Midbrain (tissue), 1 donor: ENCODE results near the gene SPAG16.

ENCODE experiments used
- DNase-seq: peaks from one replicate; lab custom pipeline; 2025; lab: John Stamatoyannopoulos, UW

Gene SPAG16

GRCh38 chr2:214386720-214387119 lies 1102.5 kb downstream of the SPAG16 start:
- no peak for DNase-seq

- DNase-seq: no peak
Observed at GRCh38 chr2:214389334-214389733, 1105.1 kb downstream of the SPAG16 start.

DNA sequence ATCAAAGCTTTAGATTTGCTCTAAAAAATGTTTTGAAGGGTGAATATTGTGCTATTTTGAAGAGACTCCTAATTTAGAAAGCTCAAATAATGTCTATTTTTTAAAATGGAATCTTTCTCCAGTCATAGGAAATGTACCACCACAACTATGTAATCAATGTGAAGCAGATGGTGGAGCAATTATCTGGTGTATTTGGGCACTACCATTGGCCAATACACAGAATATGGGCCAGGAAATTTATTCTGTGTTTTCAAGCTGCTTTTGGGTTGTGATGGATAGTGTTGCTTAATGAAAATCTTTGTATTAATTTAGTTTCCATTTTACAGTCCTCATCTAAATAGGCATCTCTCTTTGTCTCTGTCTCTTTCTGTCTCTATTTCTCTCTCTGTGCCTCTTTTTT lies 1109.5 kb downstream of the SPAG16 start:
- no peak for DNase-seq

DNA sequence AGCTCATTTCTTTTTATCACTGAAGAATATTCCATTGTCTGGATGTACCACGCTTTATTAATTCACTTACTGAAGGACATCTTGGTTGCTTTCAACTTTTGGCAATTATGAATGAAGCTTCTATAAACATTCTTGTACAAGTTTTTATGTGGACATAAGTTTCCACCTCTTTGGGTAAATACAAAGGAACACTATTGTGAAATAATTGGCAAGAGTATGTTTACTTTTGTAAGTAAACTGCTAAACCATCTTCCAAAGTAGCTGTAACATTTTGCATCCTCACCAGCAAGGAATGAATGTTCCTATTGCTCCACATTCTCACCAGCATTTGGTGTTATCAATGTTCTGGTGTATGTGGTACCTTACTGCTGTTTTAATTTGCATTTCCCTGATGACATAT lies 1110.8 kb downstream of the SPAG16 start:
- no peak for DNase-seq

DNA sequence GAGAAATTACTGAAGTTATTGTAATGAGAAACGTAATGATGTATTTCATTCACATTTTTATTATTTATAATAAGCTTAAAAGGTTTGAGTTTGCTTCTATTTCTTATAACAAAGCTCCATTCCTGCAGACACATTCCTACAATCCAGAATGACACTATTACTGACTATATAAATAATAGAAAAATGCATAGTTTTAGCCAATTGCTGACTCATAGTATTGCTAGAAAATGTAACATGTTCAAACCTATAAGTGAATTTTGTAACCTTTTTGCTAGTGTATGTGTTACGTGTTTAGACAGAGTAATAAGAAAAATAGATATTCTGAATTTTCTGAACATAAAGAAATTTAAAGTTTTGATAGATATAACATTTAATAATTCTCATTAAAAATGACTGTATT lies 1117.3 kb downstream of the SPAG16 start:
- no peak for DNase-seq

DNA sequence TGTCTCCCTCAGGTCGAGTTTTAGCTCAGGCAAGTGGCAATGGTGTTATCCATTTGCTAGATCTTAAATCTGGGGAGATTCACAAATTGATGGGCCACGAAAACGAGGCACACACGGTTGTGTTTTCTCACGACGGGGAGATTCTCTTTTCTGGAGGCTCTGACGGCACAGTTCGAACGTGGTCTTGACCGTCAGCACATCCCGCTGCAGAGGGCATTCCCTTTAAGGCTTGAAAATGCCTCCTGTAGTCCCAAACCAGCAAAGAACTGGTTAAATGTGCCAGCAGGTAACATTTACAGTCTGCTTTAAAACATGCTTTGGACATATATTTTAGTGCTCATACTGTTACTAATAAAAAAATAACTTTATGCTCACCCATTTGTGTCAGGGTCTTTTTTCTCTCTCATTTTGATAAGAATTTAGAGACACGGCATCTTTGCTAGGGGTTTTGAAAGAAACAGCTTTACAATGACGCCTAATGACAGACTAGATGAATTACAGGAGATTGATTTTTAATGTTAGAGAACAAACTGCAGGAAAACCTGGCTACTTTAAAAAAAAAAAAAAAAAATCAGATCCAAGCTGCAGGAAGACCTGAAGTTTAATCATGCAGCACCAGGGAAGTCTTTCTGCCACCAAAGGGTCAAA lies 1126.0 kb downstream of the SPAG16 start:
- DNase-seq: peak; percentile 20

DNA sequence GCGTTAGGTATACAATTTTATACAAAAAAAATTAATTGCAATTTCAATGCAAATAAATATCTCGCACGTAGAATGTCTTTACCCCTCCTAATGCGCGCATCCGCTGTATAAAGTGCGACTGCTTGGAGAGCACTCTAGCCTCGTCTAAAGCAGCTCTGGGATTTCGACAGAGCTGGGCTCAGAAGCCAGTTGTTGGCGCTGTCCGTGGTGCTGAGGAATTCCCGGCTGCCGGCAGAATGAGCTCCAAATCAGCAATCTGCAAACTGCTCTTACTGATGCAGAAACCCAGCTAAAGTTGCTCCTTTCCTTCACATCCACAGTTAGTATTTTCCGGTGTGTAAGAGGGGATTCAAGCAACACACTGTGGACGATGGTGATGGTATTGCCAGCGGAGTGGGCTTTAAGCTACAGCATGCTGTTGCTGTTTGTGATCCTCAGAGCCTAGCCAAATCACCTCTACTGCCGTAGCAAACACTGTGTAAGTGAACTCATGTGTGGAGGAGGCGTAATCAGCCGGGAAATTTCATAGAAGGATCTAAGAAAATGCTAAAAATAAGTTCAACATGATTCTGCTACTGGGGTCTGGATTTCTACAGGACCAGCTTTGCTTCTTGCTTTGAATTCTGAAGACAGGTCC lies 1126.8 kb downstream of the SPAG16 start, which contains the start of gene VWC2L:
VWC2L (plus strand) TSS at position 137 of the 637 bp plus-strand sequence. CDS start 3,140 bp downstream, outside the sequence.
- peak; percentile 87 for DNase-seq

- DNase-seq: no peak
Observed at GRCh38 chr2:214412679-214413078, 1128.4 kb downstream of the SPAG16 start.

- no peak for DNase-seq
Observed at GRCh38 chr2:214436470-214436869, 1152.2 kb downstream of the SPAG16 start.

DNA sequence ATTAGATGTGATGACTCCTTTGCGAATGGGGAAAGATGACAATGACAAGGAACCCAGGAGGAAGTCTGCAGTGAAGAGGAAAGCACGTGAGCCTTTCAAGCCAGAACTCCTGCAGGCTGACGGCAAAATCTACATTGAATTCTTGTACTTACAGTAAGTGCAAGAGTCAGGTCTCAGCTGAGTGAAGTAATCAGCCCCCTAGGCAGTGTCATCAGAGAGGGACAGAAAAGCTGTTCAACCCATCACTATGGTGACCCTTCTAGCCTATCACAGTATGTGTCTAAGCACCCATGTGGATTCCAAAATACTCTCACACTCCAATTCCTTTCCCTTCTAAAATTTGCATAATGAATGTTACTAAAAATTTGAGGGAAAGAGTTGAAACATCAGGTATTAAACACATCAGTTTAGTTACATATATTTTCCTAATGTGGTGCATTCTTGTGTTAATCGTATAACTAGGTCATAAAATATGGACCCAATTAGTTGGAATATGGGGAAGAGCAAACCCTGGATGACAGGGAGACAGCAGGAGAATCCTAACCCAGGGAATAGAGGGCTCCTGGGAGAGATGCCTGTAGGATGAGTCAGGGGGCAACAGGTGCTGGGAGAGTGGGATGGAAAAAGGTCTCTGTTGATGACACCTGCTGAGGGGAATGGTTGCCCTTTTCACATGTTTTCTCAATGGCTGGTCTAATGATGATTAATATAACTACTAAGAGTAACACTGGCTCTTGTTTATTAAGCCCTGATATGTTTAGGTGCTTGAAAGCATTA lies 1166.0 kb downstream of the SPAG16 start:
- DNase-seq: no peak

DNA sequence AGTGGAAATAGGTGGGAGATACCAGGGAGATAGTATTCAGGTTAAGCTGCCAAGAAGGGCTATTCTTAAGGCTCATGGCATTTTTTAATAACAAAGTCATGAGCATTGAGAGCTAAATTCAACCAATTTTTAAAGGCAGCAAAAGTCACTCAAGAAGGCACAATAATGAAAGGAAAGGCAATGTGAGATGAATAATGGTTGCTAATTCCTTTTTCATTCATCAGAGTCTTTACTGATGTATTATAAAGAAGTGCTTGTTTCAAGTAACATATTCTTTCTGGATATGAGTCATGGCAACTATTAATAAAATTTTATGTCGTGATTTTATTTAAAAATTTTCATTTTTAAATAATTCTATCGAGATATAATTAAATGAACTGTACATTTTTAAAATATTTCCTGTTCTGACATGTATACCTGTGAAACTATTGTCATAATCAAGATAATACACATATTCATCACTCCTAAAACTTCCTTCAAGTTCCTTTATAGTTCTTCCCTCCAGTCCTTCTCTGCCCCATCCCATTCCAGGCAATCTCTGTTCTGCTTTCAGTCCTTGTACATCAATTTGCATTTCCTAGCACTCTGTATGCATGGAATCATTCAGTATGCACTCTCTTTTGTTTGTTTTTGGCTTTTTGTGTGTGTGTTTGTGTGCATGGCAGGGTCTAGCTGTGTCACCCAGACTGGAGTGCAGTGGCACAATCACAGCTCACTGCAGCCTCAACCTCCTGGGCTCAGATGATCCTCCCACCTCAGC lies 1167.4 kb downstream of the SPAG16 start:
- no peak for DNase-seq
